GM12892 (cell line): ENCODE data around the gene RANBP17.

Experiments used
- POLR2A ChIP-seq: IDR thresholded peaks from 2 replicates; pipeline ENCODE4 v1.6.1; 2011; ENCODE audit warnings: low read depth, low read length, control low read depth
- POLR2AphosphoS5 ChIP-seq: IDR thresholded peaks from 2 replicates; pipeline ENCODE4 v1.6.1; 2011; ENCODE audit warnings: low read depth, low read length, control low read depth
- TAF1 ChIP-seq: IDR thresholded peaks from 2 replicates; pipeline ENCODE4 v1.6.1; 2011; ENCODE audit warnings: low read depth, mild to moderate bottlenecking, control low read depth, low read length, borderline replicate concordance

DNA sequence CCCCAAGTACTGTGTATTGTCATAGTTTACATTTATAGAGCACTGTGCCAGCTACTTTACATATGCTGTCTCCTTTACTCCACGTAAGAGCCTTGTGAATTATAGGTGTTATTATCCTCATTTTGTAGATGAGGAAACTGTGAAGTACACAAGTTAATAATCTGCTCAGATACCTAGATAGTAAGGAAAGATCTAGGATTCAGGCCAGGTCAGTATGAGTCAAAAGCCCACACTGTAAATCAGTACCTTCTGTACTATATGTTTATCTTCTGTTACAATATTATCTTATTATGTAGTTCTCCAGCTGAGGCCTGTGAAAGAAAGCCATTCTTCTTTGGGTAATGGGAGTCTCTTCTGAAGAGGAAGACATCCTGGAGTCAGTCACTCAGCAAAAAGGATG is 374.8 kb downstream of the RANBP17 start:
- no peak for TF ChIP-seq POLR2AphosphoS5
- TF ChIP-seq TAF1, result no peak
- no peak for TF ChIP-seq POLR2A
